GM12801 (cell line): ENCODE data around the gene HK1.

Source experiments
- TF ChIP-seq, protein P1 (sequence below): IDR thresholded peaks from one replicate; pipeline ENCODE4 v1.5.1; 2011; ENCODE audit warnings: control low read depth; ENCODE audit not compliant: insufficient read length; ENCODE audit errors: extremely low read depth

The HK1 gene

DNA sequence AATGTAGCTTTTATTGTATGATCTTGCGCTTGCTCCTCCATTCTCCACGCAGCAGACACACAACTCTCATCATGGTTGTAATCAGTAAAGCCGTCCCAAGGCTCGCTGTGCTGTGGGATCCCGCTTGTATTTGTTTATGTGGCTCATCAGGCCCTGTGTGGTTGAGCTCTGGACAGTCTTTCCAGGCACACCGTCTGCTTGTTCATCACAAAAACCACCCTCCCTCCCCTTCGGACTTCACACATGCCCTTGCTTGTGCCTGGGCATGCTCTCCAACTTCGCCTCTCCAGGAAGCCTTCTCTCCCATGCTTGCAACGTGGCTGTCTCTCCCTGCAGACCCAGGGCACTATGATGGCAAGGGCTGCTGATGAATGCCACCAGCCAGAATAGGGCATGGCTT is 62.4 kb downstream of the HK1 start:
- TF ChIP-seq, protein P1, sequence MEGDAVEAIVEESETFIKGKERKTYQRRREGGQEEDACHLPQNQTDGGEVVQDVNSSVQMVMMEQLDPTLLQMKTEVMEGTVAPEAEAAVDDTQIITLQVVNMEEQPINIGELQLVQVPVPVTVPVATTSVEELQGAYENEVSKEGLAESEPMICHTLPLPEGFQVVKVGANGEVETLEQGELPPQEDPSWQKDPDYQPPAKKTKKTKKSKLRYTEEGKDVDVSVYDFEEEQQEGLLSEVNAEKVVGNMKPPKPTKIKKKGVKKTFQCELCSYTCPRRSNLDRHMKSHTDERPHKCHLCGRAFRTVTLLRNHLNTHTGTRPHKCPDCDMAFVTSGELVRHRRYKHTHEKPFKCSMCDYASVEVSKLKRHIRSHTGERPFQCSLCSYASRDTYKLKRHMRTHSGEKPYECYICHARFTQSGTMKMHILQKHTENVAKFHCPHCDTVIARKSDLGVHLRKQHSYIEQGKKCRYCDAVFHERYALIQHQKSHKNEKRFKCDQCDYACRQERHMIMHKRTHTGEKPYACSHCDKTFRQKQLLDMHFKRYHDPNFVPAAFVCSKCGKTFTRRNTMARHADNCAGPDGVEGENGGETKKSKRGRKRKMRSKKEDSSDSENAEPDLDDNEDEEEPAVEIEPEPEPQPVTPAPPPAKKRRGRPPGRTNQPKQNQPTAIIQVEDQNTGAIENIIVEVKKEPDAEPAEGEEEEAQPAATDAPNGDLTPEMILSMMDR, result no peak

DNA sequence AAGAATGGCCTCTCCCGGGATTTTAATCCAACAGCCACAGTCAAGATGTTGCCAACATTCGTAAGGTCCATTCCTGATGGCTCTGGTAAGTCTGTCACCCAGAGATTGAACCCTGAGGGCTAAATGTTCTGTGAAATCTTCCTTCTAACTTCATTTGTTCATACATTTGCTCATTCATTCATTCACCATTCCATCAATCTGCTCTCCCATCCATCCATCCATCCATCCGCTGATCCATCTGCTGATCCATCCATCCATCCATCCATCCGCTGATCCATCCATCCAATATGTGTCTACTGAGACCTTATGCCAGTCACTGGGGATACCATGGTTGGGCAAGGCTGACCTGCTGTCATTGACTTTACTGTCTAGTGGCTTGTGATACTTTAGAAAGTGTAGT is 65.6 kb downstream of the HK1 start:
- TF ChIP-seq, protein P1, result no peak

DNA sequence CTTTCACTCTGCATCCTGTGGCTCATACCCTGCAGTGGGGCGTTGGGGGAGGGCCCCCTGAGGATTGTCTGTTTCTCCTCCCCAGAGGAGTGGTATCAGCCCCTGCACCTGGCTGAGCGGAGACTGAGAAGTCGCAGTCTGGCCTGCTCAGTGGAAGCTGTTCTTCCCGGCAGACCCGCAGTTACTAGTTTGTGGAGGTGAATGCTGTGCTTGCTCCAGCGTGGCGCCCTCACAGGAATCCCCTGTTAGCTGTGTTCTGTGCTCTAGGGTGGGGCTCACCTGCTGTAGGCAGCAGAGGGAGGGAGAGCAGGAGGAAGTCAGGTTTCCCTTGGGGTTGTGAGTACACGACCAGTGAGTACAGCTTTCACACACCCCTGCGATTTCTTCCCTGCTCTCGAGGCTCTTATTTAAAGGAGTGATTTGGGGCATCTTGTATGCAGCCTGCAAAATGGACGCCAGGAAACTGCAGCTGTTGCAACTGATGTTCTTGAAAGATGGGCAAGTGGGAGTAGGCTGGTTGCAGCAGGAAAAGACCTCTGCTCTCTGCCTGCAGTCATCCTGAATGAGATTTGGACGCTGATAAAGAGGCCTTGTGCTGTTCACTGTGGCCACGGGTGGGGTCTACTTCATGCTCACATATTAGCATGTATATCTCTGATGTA is 66.4 kb downstream of the HK1 start:
- TF ChIP-seq, protein P1, result no peak

DNA sequence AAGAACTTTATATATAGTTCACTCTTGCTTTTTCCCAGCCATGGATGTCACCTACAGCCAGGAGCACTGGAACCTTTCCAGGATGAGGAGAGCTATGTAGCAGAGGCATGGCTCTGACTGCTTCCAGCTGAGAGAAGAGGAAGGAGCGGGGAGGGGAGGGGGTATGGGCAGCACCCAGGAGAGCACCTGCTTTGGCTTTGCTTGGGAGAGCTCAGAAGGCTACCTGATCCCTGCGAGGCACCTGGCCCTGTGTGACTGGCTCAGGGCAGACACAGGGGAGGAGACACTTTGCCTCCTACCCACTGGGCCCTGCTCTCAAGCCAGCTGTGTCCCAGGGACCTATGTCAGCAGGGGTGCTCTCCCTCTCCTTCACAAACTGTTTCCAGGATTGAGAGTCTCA is 67.1 kb downstream of the HK1 start:
- TF ChIP-seq, protein P1, result no peak

DNA sequence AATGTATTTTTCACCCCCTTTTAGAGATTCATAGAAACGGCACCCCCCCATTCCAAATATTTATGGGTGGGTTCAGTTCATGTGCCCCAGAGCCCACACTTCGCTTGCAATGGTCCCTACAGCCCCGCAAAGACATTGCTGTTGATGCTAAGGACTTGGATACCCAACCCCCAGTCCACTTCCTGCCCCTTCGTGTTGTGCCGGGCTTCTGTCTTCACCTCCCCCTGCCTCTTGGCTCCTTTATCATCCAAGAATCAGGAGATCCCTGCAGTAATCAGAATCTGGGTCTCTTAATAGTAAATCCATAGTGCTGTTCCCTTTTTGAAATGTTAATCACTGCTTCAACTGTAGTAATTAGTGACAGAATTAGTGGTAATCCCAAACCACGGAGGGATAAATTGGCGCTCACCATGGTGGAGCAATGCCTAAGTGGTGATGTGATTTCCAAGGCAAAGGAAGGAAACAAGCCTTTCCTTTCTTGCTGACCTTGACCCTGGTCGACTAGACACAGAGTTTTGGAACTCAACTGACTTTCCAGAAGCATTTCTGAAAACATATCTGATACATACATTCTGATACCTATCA is 67.7 kb downstream of the HK1 start:
- TF ChIP-seq, protein P1, result no peak

DNA sequence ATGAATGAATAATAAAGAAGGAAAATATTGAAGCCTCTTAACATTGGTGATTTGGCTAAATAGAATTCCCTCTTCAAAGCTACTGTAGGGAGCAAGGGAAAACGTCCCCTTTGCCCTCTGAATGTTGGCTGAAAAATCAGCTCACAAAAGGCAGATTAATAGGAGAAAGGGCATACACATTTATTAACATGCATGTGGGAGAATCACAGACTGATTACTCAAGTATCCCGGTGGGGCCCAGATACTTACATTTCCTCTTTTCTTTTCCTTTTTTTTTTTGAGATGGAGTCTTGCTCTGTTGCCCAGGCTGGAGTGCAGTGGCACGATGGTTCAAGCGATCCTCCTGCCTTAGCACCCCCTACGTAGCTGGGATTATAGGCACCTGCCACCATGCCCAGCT is 68.5 kb downstream of the HK1 start:
- TF ChIP-seq, protein P1, result no peak

DNA sequence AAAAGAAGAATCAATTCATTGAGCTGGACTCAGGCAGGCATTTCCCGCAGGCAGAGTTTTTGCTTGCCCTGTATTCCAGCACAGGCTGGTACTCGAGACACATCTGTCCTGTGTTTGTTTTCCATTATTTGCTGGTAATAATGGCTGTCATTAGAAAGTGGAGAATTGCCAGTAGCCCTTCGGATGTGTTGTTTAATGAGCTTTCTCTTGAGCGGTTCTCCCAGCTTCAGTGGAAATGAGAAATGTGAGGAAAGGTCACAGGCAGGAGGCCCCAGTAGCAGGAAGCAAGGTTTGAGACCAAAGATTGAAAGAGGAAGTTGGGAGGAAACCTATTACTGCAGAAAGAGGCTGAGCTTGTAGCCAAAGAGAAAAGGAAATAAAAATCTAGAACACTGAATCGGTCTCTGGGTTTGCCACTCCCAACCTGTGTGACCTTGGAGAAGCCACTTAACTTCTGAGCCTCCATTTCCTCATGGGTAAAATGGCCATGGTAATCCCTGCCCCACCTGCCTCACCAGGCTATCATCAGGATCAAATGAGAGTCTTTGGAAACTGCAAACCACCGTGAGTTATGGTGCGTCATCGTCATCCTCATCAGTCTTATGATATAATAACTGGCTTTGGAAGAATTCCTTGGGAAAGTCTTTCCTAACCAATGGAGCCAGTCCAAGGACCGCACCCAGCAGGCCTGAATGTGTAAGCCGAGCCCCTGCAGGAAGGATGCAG is 70.7 kb downstream of the HK1 start:
- TF ChIP-seq, protein P1, result no peak
